Measurements from ENCODE around the gene RPL21. TPM values are rescaled to one million over a fixed set of nuclear protein-coding genes. Genes with fewer than 3 reads are reported as not detected.

The RPL21 gene
- total and polyA plus RNA-seq, 2 experiments from 2014 or later, result 358 to 960 TPM

GRCh38 chr13:27229642-27230041, 21.7 kb upstream of the RPL21 start:
- no peaks in the 10 kb centered on the region for H4K20me1 ChIP-seq (ENCODE audit: insufficient read depth, poor library complexity, severe bottlenecking)
- no peak overlapping the region for H2AFZ ChIP-seq
- H3K9me3 ChIP-seq (ENCODE audit: low read depth), result no peaks in the 10 kb centered on the region
- no peak overlapping the region for H3K4me2 ChIP-seq
- no peaks in the 10 kb centered on the region for H3K4me1 ChIP-seq (ENCODE audit: insufficient read depth)
- H3K4me3 ChIP-seq, result no peak overlapping the region
- no peak overlapping the region for H3K27ac ChIP-seq
- DNase-seq (ENCODE audit: low spot score), result no peak
- no peaks in the 10 kb centered on the region for H3K36me3 ChIP-seq (replicated peaks; ENCODE audit: insufficient read depth, low read depth)
- no peaks in the 10 kb centered on the region for H3K79me2 ChIP-seq
- 89% methylated on average over 3 of the region's 3 CpGs for WGBS (ENCODE audit: low lambda C conversion rate, missing lambda C conversion rate)
- TF ChIP-seq CTCF (IDR thresholded peaks at IDR 0.05; ENCODE audit: poor library complexity), result no peak
- no peak for TF ChIP-seq EZH2phosphoT487 (IDR thresholded peaks at IDR 0.05; ENCODE audit: low read depth, severe bottlenecking, unreplicated experiment)
- TF ChIP-seq EZH2 (IDR thresholded peaks at IDR 0.05; ENCODE audit: borderline replicate concordance), result no peak
- no peaks in the 10 kb centered on the region for H3K27me3 ChIP-seq
- no peaks in the 10 kb centered on the region for H3K9me2 ChIP-seq (replicated peaks; ENCODE audit: insufficient read depth)

GRCh38 chr13:27233964-27234363, 17.4 kb upstream of the RPL21 start:
- Histone ChIP-seq H3K9me3 (ENCODE audit: low read depth) (no peaks in the 10 kb centered on the region), H3K27ac (no peak overlapping the region), H3K4me3 (no peak overlapping the region), H3K36me3 (replicated peaks; ENCODE audit: insufficient read depth, low read depth) (no peaks in the 10 kb centered on the region), H3K4me2 (no peak overlapping the region), H4K20me1 (ENCODE audit: insufficient read depth, poor library complexity, severe bottlenecking) (no peaks in the 10 kb centered on the region), H3K27me3 (no peaks in the 10 kb centered on the region), H3K9me2 (replicated peaks; ENCODE audit: insufficient read depth) (no peaks in the 10 kb centered on the region), H3K4me1 (ENCODE audit: insufficient read depth) (no peaks in the 10 kb centered on the region), H2AFZ (no peak overlapping the region), H3K79me2 (no peaks in the 10 kb centered on the region)
- WGBS (ENCODE audit: low lambda C conversion rate, missing lambda C conversion rate), result 89% methylated on average over 5 of the region's 5 CpGs
- TF ChIP-seq EZH2phosphoT487 (IDR thresholded peaks at IDR 0.05; ENCODE audit: low read depth, severe bottlenecking, unreplicated experiment), result no peak
- TF ChIP-seq EZH2 (IDR thresholded peaks at IDR 0.05; ENCODE audit: borderline replicate concordance), result no peak
- TF ChIP-seq CTCF (IDR thresholded peaks at IDR 0.05; ENCODE audit: poor library complexity), result no peak
- no peak for DNase-seq (ENCODE audit: low spot score)

GRCh38 chr13:27236478-27236877, 14.9 kb upstream of the RPL21 start:
- WGBS (ENCODE audit: low lambda C conversion rate, missing lambda C conversion rate), result 78% methylated on average over 2 of the region's 2 CpGs
- Histone ChIP-seq H3K4me3 (no peak overlapping the region), H3K27ac (no peak overlapping the region), H3K36me3 (replicated peaks; ENCODE audit: insufficient read depth, low read depth) (no peaks in the 10 kb centered on the region), H3K79me2 (no peaks in the 10 kb centered on the region), H3K9me2 (replicated peaks; ENCODE audit: insufficient read depth) (no peaks in the 10 kb centered on the region), H3K4me1 (ENCODE audit: insufficient read depth) (no peaks in the 10 kb centered on the region), H3K9me3 (ENCODE audit: low read depth) (no peaks in the 10 kb centered on the region), H4K20me1 (ENCODE audit: insufficient read depth, poor library complexity, severe bottlenecking) (no peaks in the 10 kb centered on the region), H2AFZ (no peak overlapping the region), H3K4me2 (no peak overlapping the region), H3K27me3 (no peaks in the 10 kb centered on the region)
- DNase-seq (ENCODE audit: low spot score), result no peak
- TF ChIP-seq CTCF (IDR thresholded peaks at IDR 0.05; ENCODE audit: poor library complexity), result no peak
- no peak for TF ChIP-seq EZH2phosphoT487 (IDR thresholded peaks at IDR 0.05; ENCODE audit: low read depth, severe bottlenecking, unreplicated experiment)
- no peak for TF ChIP-seq EZH2 (IDR thresholded peaks at IDR 0.05; ENCODE audit: borderline replicate concordance)

- Histone ChIP-seq H4K20me1 (ENCODE audit: insufficient read depth, poor library complexity, severe bottlenecking) (no peaks in the 10 kb centered on the region), H3K79me2 (no peaks in the 10 kb centered on the region), H3K9me2 (replicated peaks; ENCODE audit: insufficient read depth) (no peaks in the 10 kb centered on the region), H3K4me1 (ENCODE audit: insufficient read depth) (no peaks in the 10 kb centered on the region), H3K27ac (no peak overlapping the region), H3K36me3 (replicated peaks; ENCODE audit: insufficient read depth, low read depth) (no peaks in the 10 kb centered on the region), H3K4me3 (no peak overlapping the region), H3K27me3 (no peaks in the 10 kb centered on the region), H3K4me2 (no peak overlapping the region), H2AFZ (no peak overlapping the region), H3K9me3 (ENCODE audit: low read depth) (no peaks in the 10 kb centered on the region)
- 85% methylated on average over 5 of the region's 5 CpGs for WGBS (ENCODE audit: low lambda C conversion rate, missing lambda C conversion rate)
- no peak for DNase-seq (ENCODE audit: low spot score)
- TF ChIP-seq EZH2 (IDR thresholded peaks at IDR 0.05; ENCODE audit: borderline replicate concordance), result no peak
- TF ChIP-seq EZH2phosphoT487 (IDR thresholded peaks at IDR 0.05; ENCODE audit: low read depth, severe bottlenecking, unreplicated experiment), result no peak
- no peak for TF ChIP-seq CTCF (IDR thresholded peaks at IDR 0.05; ENCODE audit: poor library complexity)
Observed at GRCh38 chr13:27242702-27243101, 8.7 kb upstream of the RPL21 start.
